Rectal smooth muscle tissue (tissue), 1 donor: ENCODE data around the gene TGIF2.
"Not testable (repeated sequence)": the region's sequence is repeated elsewhere in the genome, so short reads cannot be mapped to it uniquely, and the experiment has no call there.

Source experiments
- H3K27ac ChIP-seq: one replicate; pipeline ENCODE4 v1.7.0; 2013; ENCODE audit warnings: low read depth, low read length, inconsistent platforms
- H3K27me3 ChIP-seq: one replicate; pipeline ENCODE4 v1.7.0; 2013; ENCODE audit warnings: low read length; ENCODE audit not compliant: control insufficient read depth, insufficient read depth
- H3K36me3 ChIP-seq: one replicate; pipeline ENCODE4 v1.7.0; 2013; ENCODE audit warnings: low read length; ENCODE audit not compliant: control insufficient read depth, insufficient read depth
- H3K4me1 ChIP-seq: one replicate; pipeline ENCODE4 v1.7.0; 2013; ENCODE audit warnings: low read length; ENCODE audit not compliant: control insufficient read depth, insufficient read depth
- H3K4me3 ChIP-seq: one replicate; pipeline ENCODE4 v1.7.0; 2013; ENCODE audit warnings: low read length
- H3K9ac ChIP-seq: one replicate; pipeline ENCODE4 v1.7.0; 2013; ENCODE audit warnings: low read length

Gene TGIF2

GRCh38 chr20:36634342-36634741, 60.9 kb downstream of the TGIF2 start:
- Histone ChIP-seq H3K9ac (no peak overlapping the region), H3K4me3 (no peak overlapping the region), H3K27me3 (no peaks in the 10 kb centered on the region), H3K4me1 (no peaks in the 10 kb centered on the region), H3K36me3 (no peaks in the 10 kb centered on the region), H3K27ac (no peak overlapping the region)

- H3K4me1 ChIP-seq, H3K9ac ChIP-seq, H3K36me3 ChIP-seq, H3K27me3 ChIP-seq, H3K27ac ChIP-seq, H3K4me3 ChIP-seq: not testable (repeated sequence)
Observed at GRCh38 chr20:36638876-36639400, 65.5 kb downstream of the TGIF2 start.

DNA sequence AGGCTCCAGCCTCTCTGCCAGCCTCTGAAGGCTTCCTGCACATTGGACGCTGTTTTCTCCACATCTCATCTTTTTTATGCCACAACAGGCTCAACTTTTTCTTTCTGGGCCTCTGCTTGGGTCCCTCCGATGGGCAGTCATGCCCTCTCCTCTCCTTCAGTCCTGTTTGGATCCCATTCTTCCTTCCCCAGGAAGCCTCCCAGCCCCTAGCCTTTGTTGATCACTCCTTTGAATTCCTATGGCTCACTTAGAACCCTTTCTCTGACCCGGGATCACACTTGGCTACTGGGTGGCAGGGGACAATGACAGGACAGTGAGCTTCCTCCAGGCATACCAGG, 68.1 kb downstream of the TGIF2 start:
- H3K9ac ChIP-seq, result no peak overlapping the region
- H3K27me3 ChIP-seq, result no peaks in the 10 kb centered on the region
- H3K4me3 ChIP-seq, result no peak overlapping the region
- no peaks in the 10 kb centered on the region for H3K4me1 ChIP-seq
- no peaks in the 10 kb centered on the region for H3K36me3 ChIP-seq
- H3K27ac ChIP-seq, result no peak overlapping the region

DNA sequence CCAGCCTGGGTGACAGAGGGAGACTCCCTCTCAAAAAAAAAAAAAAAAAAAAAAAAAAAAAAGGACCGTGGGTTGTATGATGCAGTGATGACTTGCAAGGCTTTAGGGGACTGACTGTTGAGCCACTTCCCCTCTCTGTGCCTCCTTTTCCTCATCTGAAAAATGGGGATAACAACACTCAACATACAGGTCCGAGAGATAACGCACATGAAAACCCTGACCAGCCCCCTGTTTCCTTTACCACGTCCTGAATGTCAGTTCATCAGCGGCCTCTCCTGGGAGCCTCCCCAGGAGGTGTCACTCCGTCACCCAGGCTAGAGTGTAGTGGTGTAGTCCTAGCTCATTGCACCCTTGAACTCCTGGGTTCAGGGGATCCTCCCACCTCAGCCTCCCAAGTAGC, 68.7 kb downstream of the TGIF2 start:
- H3K4me3 ChIP-seq, result no peak overlapping the region
- no peak overlapping the region for H3K9ac ChIP-seq
- H3K27me3 ChIP-seq, result no peaks in the 10 kb centered on the region
- no peaks in the 10 kb centered on the region for H3K4me1 ChIP-seq
- no peak overlapping the region for H3K27ac ChIP-seq
- H3K36me3 ChIP-seq, result no peaks in the 10 kb centered on the region
